Left ventricle myocardium inferior (tissue), 1 donor: ENCODE results near the gene MOB3B. TPM values are rescaled to one million over a fixed set of nuclear protein-coding genes. Genes with fewer than 3 reads are reported as not detected.

Source experiments
- DNase-seq: peaks from one replicate; pipeline ENCODE4 v3.0.0-alpha.2; 2020
- H3K27ac ChIP-seq: fragments of 200-600 bp; replicated peaks from 2 replicates; pipeline ENCODE4 v1.8.0; 2021
- H3K27me3 ChIP-seq: fragments of 200-600 bp; 2 replicates; pipeline ENCODE4 v1.8.0; 2021; ENCODE audit warnings: low read depth
- H3K36me3 ChIP-seq: fragments of 200-600 bp; 2 replicates; pipeline ENCODE4 v1.8.0; 2021
- H3K4me1 ChIP-seq: fragments of 200-600 bp; 2 replicates; pipeline ENCODE4 v1.8.0; 2021
- H3K4me3 ChIP-seq: fragments of 200-600 bp; 2 replicates; pipeline ENCODE4 v1.8.0; 2021; ENCODE audit warnings: mild to moderate bottlenecking, moderate library complexity
- H3K9me3 ChIP-seq: fragments of 200-600 bp; replicated peaks from 2 replicates; pipeline ENCODE4 v1.8.0; 2021
- CTCF ChIP-seq: fragments of 200-600 bp; IDR thresholded peaks from 2 replicates; pipeline ENCODE4 v1.8.0; 2021; ENCODE audit warnings: antibody characterized with exemption, mild to moderate bottlenecking, borderline replicate concordance
- intact Hi-C: fragments of 100-400 bp; cut with micrococcal nuclease; formaldehyde crosslinking; loops from one replicate; pipeline ENCODE4 v1.11.0; 2022
- long read RNA-seq: library from polyadenylated mRNA; unstranded; transcript quantifications from one replicate; pipeline ENCODE4 v2.0.0, GENCODE V29; 2021
- total RNA-seq: library from RNA; stranded (reverse); fragmentation: NEBNext Ultra II Directional; extraction: Animal tissue kit (Norgen Biotek cat#: 25700); gene quantifications from one replicate; pipeline ENCODE4 v1.2.1, GENCODE V29; 2021
- donor health status: DM: no; HTN: yes; CAD: no; lungs with severe emphysema.

Gene MOB3B
- 2.1 TPM for total RNA-seq
- long read RNA-seq, full-length matches to known transcripts, result 4 of 5 reads
- long read RNA-seq, partial matches to known transcripts, result 0 of 5 reads
- long read RNA-seq, other reads (novel, unspliced or antisense), result 1 of 5 reads

- peak; percentile 86 for DNase-seq
- H3K9me3 ChIP-seq, result no peaks in the 10 kb centered on the region
- peak; percentile 96 for TF ChIP-seq CTCF
- H3K27ac ChIP-seq, result peak within 1 kb of the TSS; percentile 81
- H3K36me3 ChIP-seq, result no peaks in the 10 kb centered on the region
- peak within 1 kb of the TSS; percentile 89 for H3K4me3 ChIP-seq
- H3K27me3 ChIP-seq, result no peaks in the 10 kb centered on the region
- intact Hi-C loops, result loop anchor here (5.0 to 10.0 kb wide), 2 partner anchors 115 to 197 kb away; no protein-coding TSS in a partner anchor
- peaks cover 50% of the 10 kb centered on the region for H3K4me1 ChIP-seq
These were observed at the start of gene MOB3B for GRCh38 chr9:27529316-27530278. Gene MOB3B, minus strand, starts transcription at chr9:27529814. Its CDS starts 74,264 bp downstream, at chr9:27455550.

- H3K4me3 ChIP-seq, result peak overlapping the region; percentile 94
- H3K27me3 ChIP-seq, result no peaks in the 10 kb centered on the region
- peaks cover 49% of the 10 kb centered on the region for H3K4me1 ChIP-seq
- peak overlapping the region; percentile 95 for H3K27ac ChIP-seq
- TF ChIP-seq CTCF, result no peak
- intact Hi-C loops, result no loop called here
- H3K36me3 ChIP-seq, result no peaks in the 10 kb centered on the region
- peak; percentile 92 for DNase-seq
- H3K9me3 ChIP-seq, result peaks cover 11% of the 10 kb centered on the region
These were observed 44.3 kb upstream of the MOB3B start for GRCh38 chr9:27573634-27574590.

GRCh38 chr9:27572918-27573633, 43.5 kb upstream of the MOB3B start, which contains the start of gene C9orf72:
Gene C9orf72, minus strand, starts transcription at chr9:27573481. Its CDS starts 6,361 bp downstream, at chr9:27567120.
- peak; percentile 19 for TF ChIP-seq CTCF

GRCh38 chr9:27572566-27572917, 42.9 kb upstream of the MOB3B start:
- no peak for DNase-seq
- TF ChIP-seq CTCF, result no peak
- Histone ChIP-seq H3K9me3 (no peaks in the 10 kb centered on the region), H3K36me3 (no peaks in the 10 kb centered on the region), H3K4me3 (peak overlapping the region; percentile 94), H3K4me1 (peaks cover 63% of the 10 kb centered on the region), H3K27ac (peak overlapping the region; percentile 95), H3K27me3 (no peaks in the 10 kb centered on the region)
- intact Hi-C loops, result no loop called here

More at GRCh38 chr9:27572918-27573633, 43.5 kb upstream of the MOB3B start, which contains the start of gene C9orf72:
- Histone ChIP-seq H3K4me1 (peaks cover 57% of the 10 kb centered on the region), H3K9me3 (peaks cover 3% of the 10 kb centered on the region), H3K4me3 (peak within 1 kb of the TSS; percentile 94), H3K27ac (peak within 1 kb of the TSS; percentile 95), H3K36me3 (no peaks in the 10 kb centered on the region), H3K27me3 (no peaks in the 10 kb centered on the region)
- DNase-seq, result peak; percentile 80
- intact Hi-C loops, result no loop called here
